Measurements from ENCODE around the gene UBA52. TPM values are rescaled to one million over a fixed set of nuclear protein-coding genes. Genes with fewer than 3 reads are reported as not detected.

Gene UBA52
- total RNA-seq, 1 experiment from 2014 or later, result 1,330 TPM

DNA sequence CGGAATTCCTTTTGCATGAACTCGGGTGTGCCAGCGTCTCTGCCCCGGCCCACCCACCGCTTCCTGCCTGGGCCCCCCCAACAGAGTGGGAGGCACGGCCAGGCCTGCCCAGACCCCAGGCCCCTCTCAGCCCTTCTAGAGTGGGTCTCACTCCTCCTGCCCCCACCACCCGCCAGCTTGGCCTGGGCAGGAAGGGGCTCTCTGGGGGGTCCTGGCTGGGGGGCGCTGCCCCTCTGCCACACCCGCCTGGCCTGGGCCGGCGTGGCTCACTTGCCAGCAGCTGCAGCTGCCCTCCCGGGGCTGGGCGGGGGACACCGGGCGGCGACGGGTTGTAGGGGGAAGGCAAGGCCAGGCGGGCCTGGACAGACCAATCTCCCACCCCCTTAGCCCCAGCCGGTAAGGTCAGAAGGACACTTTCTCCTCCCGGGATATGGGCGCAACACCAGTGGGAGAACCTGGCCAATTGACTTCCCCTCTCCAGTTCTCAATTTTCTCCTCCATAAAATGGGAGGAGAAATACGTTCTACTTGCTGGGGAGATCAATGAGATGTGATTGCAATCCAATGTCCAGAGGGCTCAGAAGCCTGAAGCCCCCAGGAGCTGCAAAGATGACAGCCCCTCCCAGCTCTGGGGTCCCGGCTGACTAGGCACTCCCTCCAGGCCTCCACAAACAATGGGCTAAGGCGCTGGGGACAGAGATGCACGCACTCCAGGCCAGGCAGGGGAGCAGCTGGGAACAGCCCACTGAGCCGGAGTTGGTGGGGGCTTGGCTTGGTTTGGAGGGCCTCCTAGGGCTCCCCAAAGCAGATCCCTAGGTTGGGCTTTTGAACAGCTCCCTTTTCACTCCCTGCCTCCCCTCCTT, 32.5 kb downstream of the UBA52 start:
- POLR2A ChIA-PET, result interaction anchor here (1.4 kb wide), 1 partner anchor 15 kb away, joined by 3 read pairs; no protein-coding TSS in a partner anchor

DNA sequence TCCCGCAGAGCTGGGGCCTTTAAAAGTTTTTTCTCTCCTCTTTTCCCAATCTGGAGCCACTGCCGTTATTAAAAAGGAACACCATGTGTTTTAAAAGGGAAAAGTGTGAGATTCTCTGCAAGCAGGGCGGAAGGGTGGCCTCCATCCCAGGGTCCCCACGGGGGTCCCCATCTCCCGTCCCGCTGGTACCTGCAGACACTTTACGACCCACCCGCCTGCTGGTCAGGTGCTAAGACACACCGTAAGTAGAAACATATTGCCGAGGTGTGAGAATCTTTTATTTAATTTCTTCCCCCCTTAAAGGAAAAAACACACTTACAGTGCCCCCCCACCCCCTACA, 33.1 kb downstream of the UBA52 start:
- peaks cover 5% of the 10 kb centered on the region for H3K4me1 Mint-ChIP-seq (ENCODE audit: insufficient read depth, unreplicated experiment)
- BruUV-seq (replicated peaks), result no TSS peak
- no peaks in the 10 kb centered on the region for H3K36me3 Mint-ChIP-seq (ENCODE audit: insufficient read depth, unreplicated experiment)
- H3K27ac Mint-ChIP-seq (ENCODE audit: low read depth, unreplicated experiment), result no peak overlapping the region
- peaks cover 40% of the 10 kb centered on the region for H3K27me3 Mint-ChIP-seq (ENCODE audit: insufficient read depth, unreplicated experiment)
- POLR2A ChIA-PET, result no interaction called here
- DNase-seq (ENCODE audit: unreplicated experiment), result no peak
- no peak overlapping the region for H3K4me3 Mint-ChIP-seq (ENCODE audit: unreplicated experiment)
- intact Hi-C loops (cut with micrococcal nuclease), result no loop called here
- TF ChIP-seq, protein P1, sequence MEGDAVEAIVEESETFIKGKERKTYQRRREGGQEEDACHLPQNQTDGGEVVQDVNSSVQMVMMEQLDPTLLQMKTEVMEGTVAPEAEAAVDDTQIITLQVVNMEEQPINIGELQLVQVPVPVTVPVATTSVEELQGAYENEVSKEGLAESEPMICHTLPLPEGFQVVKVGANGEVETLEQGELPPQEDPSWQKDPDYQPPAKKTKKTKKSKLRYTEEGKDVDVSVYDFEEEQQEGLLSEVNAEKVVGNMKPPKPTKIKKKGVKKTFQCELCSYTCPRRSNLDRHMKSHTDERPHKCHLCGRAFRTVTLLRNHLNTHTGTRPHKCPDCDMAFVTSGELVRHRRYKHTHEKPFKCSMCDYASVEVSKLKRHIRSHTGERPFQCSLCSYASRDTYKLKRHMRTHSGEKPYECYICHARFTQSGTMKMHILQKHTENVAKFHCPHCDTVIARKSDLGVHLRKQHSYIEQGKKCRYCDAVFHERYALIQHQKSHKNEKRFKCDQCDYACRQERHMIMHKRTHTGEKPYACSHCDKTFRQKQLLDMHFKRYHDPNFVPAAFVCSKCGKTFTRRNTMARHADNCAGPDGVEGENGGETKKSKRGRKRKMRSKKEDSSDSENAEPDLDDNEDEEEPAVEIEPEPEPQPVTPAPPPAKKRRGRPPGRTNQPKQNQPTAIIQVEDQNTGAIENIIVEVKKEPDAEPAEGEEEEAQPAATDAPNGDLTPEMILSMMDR (IDR thresholded peaks at IDR 0.05; ENCODE audit: unreplicated experiment), result no peak
- CTCF ChIA-PET, result interaction anchor here (0.6 kb wide), 3 partner anchors 16 to 670 kb away, joined by 4 to 5 read pairs (median 4); no protein-coding TSS in a partner anchor
- no peaks in the 10 kb centered on the region for H3K9me3 Mint-ChIP-seq (ENCODE audit: unreplicated experiment)

More for the DNA sequence above, 32.5 kb downstream of the UBA52 start:
- intact Hi-C loops (cut with micrococcal nuclease), result no loop called here
- Mint-ChIP-seq H3K27ac (ENCODE audit: low read depth, unreplicated experiment) (no peak overlapping the region), H3K4me1 (ENCODE audit: insufficient read depth, unreplicated experiment) (peaks cover 5% of the 10 kb centered on the region), H3K4me3 (ENCODE audit: unreplicated experiment) (no peak overlapping the region), H3K36me3 (ENCODE audit: insufficient read depth, unreplicated experiment) (no peaks in the 10 kb centered on the region), H3K9me3 (ENCODE audit: unreplicated experiment) (no peaks in the 10 kb centered on the region), H3K27me3 (ENCODE audit: insufficient read depth, unreplicated experiment) (peaks cover 34% of the 10 kb centered on the region)
- DNase-seq (ENCODE audit: unreplicated experiment), result no peak
- CTCF ChIA-PET, result interaction anchor here (0.6 kb wide), 1 partner anchor 39 kb away, joined by 3 read pairs; no protein-coding TSS in a partner anchor
- TF ChIP-seq, protein P1 (IDR thresholded peaks at IDR 0.05; ENCODE audit: unreplicated experiment), result no peak
- BruUV-seq (replicated peaks), result no TSS peak

DNA sequence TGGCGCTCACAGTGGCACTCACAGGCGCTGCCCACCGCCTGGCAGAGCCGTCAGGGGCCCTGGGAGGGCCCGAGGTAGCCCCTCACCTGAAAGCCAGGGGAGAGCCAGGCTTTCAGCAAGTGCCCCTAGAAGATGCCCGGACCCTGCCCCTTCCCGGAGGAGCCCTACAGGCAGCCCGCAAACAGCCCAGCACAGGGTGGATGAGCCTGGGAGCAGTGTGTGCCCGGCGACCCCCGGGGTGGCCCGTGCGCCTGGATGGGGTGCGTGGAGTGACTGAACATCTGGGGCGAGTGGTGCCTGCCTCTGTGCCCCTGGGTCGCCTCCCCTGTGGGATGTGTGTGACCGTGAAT, 33.5 kb downstream of the UBA52 start:
- H3K4me3 Mint-ChIP-seq (ENCODE audit: unreplicated experiment), result peak overlapping the region; percentile 35
- TF ChIP-seq, protein P1 (IDR thresholded peaks at IDR 0.05; ENCODE audit: unreplicated experiment), result no peak
- H3K4me1 Mint-ChIP-seq (ENCODE audit: insufficient read depth, unreplicated experiment), result peaks cover 5% of the 10 kb centered on the region
- H3K36me3 Mint-ChIP-seq (ENCODE audit: insufficient read depth, unreplicated experiment), result no peaks in the 10 kb centered on the region
- ChIA-PET CTCF (interaction anchor here (0.6 kb wide), 3 partner anchors 16 to 670 kb away, joined by 4 to 5 read pairs (median 4); no protein-coding TSS in a partner anchor), POLR2A (no interaction called here)
- no TSS peak for BruUV-seq (replicated peaks)
- intact Hi-C loops (cut with micrococcal nuclease), result no loop called here
- H3K27ac Mint-ChIP-seq (ENCODE audit: low read depth, unreplicated experiment), result peak overlapping the region; percentile 40
- H3K27me3 Mint-ChIP-seq (ENCODE audit: insufficient read depth, unreplicated experiment), result peaks cover 43% of the 10 kb centered on the region
- DNase-seq (ENCODE audit: unreplicated experiment), result no peak
- no peaks in the 10 kb centered on the region for H3K9me3 Mint-ChIP-seq (ENCODE audit: unreplicated experiment)

DNA sequence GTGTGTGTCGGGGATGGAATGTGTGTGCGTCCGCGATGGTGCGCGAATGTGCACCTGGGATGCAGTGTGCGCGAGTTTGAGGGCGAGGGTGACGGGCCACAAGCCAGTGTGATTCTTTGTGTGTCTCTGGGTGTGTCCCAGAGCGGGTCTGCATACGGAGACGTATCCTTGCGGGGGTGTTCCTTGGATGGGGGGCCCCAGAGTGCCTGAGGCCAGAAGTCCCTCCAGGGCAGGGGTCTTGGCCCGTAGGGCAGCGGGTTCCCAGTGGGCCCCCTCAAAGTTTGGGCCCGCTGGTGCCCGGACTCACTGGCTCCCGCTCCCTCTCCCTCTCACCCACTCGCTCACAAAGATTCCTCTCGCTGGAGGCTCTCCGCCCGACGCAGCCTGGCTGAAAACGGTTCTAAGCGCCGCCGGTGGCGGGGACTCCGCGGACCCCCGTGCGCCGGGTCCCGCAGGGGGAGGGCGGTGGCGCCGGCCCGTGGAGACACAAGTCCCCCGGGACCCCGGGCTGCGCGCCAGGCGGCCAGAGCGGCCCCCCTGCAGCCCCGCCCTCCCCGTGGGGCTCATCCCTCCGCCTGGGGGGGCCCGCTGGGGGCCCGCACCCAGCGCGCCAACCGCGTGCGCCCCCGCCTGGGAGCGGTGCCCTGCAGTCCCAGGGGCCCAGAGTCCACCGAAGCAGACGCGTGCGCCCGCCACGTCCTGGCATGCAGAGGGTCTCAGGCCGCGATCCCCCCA, 34.1 kb downstream of the UBA52 start:
- H3K4me1 Mint-ChIP-seq (ENCODE audit: insufficient read depth, unreplicated experiment), result peaks cover 5% of the 10 kb centered on the region
- intact Hi-C loops (cut with micrococcal nuclease), result no loop called here
- POLR2A ChIA-PET, result no interaction called here
- H3K4me3 Mint-ChIP-seq (ENCODE audit: unreplicated experiment), result peak overlapping the region; percentile 35
- no peak for DNase-seq (ENCODE audit: unreplicated experiment)
- TF ChIP-seq, protein P1 (IDR thresholded peaks at IDR 0.05; ENCODE audit: unreplicated experiment), result no peak
- CTCF ChIA-PET, result interaction anchor here (0.6 kb wide), 3 partner anchors 17 to 669 kb away, joined by 4 to 5 read pairs (median 4); no protein-coding TSS in a partner anchor
- H3K9me3 Mint-ChIP-seq (ENCODE audit: unreplicated experiment), result no peaks in the 10 kb centered on the region
- H3K36me3 Mint-ChIP-seq (ENCODE audit: insufficient read depth, unreplicated experiment), result no peaks in the 10 kb centered on the region
- peak overlapping the region; percentile 40 for H3K27ac Mint-ChIP-seq (ENCODE audit: low read depth, unreplicated experiment)
- peaks cover 47% of the 10 kb centered on the region for H3K27me3 Mint-ChIP-seq (ENCODE audit: insufficient read depth, unreplicated experiment)
- no TSS peak for BruUV-seq (replicated peaks)
